ENCODE data around the gene WNT10A. TPM values are rescaled to one million over a fixed set of nuclear protein-coding genes. Genes with fewer than 3 reads are reported as not detected.
A peak's percentile ranks its signal among the peaks of the same experiment; 100 is the strongest.

The WNT10A gene
- polyA plus RNA-seq, 2 of the 4 experiments (the other 2 are of a cell fraction), result not detected

GRCh38 chr2:218879776-218880101 lies 913 bp upstream of the WNT10A start:
- ChIA-PET CTCF (interaction anchor here (1.9 to 23.0 kb wide), 4 partner anchors 15 to 100 kb away, joined by 7 to 665 read pairs (median 64); partner anchors contain the start of gene WNT6), POLR2A (no interaction called here)
- no peak for ATAC-seq
- Histone ChIP-seq H3K4me1 (peaks cover 4% of the 10 kb centered on the region; the same call in 1 of the 3 replicates), H3K4me3 (no peak overlapping the region), H3K9me3 (no peaks in the 10 kb centered on the region), H3K4me2 (peak overlapping the region; percentile 89), H3K27ac (no peak overlapping the region)
- 74% methylated on average over 10 of the region's 11 CpGs for WGBS (ENCODE audit: missing lambda C conversion rate)
- no peak for FAIRE-seq
- no peak for DNase-seq (ENCODE audit: low read depth in 1 of 2, low spot score in 1 of 2)
- no peak for TF ChIP-seq NFE2L2 (conservative IDR thresholded peaks at IDR 0.05; ENCODE audit: low read length)
- TF ChIP-seq CEBPB (IDR thresholded peaks at IDR 0.05), result no peak
- no peak for TF ChIP-seq TP53 (CRISPR knock-in tag; IDR thresholded peaks at IDR 0.05)
- no peak for TF ChIP-seq GATA3 (IDR thresholded peaks at IDR 0.05; ENCODE audit: borderline replicate concordance)
- TF ChIP-seq PHF8 (IDR thresholded peaks at IDR 0.05; ENCODE audit: borderline replicate concordance, low read depth), result no peak
- no peak for TF ChIP-seq BCL3 (IDR thresholded peaks at IDR 0.05)
- no peak for TF ChIP-seq KDM1A (IDR thresholded peaks at IDR 0.05; ENCODE audit: low read depth)
- TF ChIP-seq HOXA7 (CRISPR knock-in tag; IDR thresholded peaks at IDR 0.05), result no peak
- no peak for TF ChIP-seq CTCF (IDR thresholded peaks at IDR 0.05)
- no peak for TF ChIP-seq USF2 (IDR thresholded peaks at IDR 0.05)

GRCh38 chr2:218880859-218881594 lies 375 bp downstream of the WNT10A start:
- Histone ChIP-seq H3K9me3 (no peaks in the 10 kb centered on the region), H3K4me2 (peak overlapping the region; percentile 89), H3K4me1 (peaks cover 4% of the 10 kb centered on the region; the same call in 1 of the 3 replicates), H3K27ac (peak overlapping the region in 1 of 2 experiments; percentile 80; a peak in 3 of 6 replicates), H3K4me3 (peak overlapping the region; percentile 43)
- TF ChIP-seq HOXB13 (CRISPR knock-in tag; IDR thresholded peaks at IDR 0.05; ENCODE audit: low read depth) (no peak), ATOH8 (CRISPR knock-in tag; IDR thresholded peaks at IDR 0.05; ENCODE audit: low read depth) (no peak), PBX3 (IDR thresholded peaks at IDR 0.05) (no peak), KDM1A (IDR thresholded peaks at IDR 0.05; ENCODE audit: low read depth) (no peak), HDAC2 (IDR thresholded peaks at IDR 0.05) (no peak), ZC3H11A (IDR thresholded peaks at IDR 0.05) (no peak), NFE2L2 (conservative IDR thresholded peaks at IDR 0.05; ENCODE audit: low read length) (no peak), SMC3 (IDR thresholded peaks at IDR 0.05) (no peak), ZSCAN20 (CRISPR knock-in tag; IDR thresholded peaks at IDR 0.05) (no peak), EP300 (IDR thresholded peaks at IDR 0.05) (no peak), BCL3 (IDR thresholded peaks at IDR 0.05) (no peak), RCOR1 (IDR thresholded peaks at IDR 0.05; ENCODE audit: low read depth, low read length) (no peak), HES2 (IDR thresholded peaks at IDR 0.05) (no peak), TFCP2L1 (CRISPR knock-in tag; IDR thresholded peaks at IDR 0.05) (no peak)
- no peak for FAIRE-seq
- WGBS (ENCODE audit: missing lambda C conversion rate), result 58% methylated on average over 3 of the region's 24 CpGs
- ATAC-seq, result no peak
- ChIA-PET CTCF (interaction anchor here (0.6 to 23.0 kb wide), 4 partner anchors 14 to 582 kb away, joined by 3 to 665 read pairs (median 6); no protein-coding TSS in a partner anchor), POLR2A (no interaction called here)
- no peak for DNase-seq (ENCODE audit: low read depth in 1 of 2, low spot score in 1 of 2)
